Occipital lobe (tissue), 2 donors: ENCODE results near the gene BABAM2. TPM values are rescaled to one million over a fixed set of nuclear protein-coding genes. Genes with fewer than 3 reads are reported as not detected.
"Not testable (repeated sequence)": the region's sequence is repeated elsewhere in the genome, so short reads cannot be mapped to it uniquely, and the experiment has no call there.

Experiments used
- DNase-seq: peaks from one replicate; lab custom pipeline; 2025; lab: John Stamatoyannopoulos, UW
- total RNA-seq: library from RNA; depleted of rRNA; stranded (reverse); fragments of >200 nt; gene quantifications from one replicate; pipeline ENCODE4 v1.2.3, GENCODE V29; 2014

BABAM2 gene
- total RNA-seq, 1 donor from 2014 or later = 13.4 TPM

DNA sequence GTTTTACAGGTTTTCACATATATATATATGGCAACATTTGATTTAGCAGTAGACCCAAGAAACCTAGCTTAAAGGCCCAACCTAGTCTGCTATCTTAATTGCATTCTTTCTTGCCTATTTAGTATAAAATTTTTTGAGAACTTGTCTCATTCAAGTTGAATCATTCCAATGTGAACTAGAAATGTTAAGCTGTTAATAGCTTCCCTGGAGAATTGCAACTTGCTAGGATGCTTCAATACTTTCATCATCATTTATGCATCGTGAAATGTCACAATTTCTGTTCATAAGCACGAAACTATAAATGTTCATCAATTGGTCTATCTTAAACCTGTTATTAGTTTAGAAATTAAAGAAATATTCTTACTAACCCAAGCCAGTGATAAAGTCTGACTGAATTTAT lies 217.6 kb downstream of the BABAM2 start:
- DNase-seq = no peak

DNA sequence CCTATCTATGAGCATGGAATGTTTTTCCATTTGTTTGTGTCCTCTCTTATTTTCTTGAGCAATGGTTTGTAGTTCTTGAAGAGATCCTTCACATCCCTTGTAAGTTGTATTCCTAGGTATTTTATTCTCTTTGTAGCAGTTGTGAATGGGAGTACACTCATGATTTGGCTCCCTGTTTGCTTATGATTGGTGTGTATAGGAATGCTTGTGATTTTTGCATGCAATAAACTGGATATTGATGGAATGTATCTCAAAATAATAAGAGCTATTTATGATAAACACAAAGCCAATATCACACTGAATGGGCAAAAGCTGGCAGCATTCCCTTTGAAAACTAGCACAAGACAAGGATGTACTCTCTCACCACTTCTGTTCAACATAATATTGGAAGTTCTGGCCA lies 223.2 kb downstream of the BABAM2 start:
- not testable (repeated sequence) for DNase-seq

DNA sequence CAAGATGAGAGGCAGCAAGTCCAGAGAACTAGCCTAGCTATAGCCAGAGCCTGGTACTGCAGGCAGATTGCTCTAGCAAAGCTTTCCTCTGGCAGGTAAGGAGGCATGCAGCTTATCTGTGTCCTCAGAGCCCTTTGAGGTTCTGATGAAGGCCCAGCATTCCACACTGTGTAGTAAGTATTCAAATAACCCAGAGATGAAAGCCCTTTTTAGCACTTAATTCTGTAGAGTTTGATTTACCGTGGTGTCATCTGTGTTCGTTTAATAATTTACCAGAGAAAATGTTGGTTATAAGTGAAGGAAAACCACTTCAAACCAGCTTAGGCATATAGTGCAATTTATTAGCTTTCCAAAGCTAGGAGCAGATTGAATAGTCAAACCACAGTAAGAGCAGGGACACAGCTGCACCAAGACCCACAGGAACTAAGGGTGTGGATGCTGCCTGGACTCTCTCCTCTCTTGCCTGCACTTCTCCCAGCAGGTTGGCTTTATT lies 226.6 kb downstream of the BABAM2 start:
- no peak for DNase-seq

DNA sequence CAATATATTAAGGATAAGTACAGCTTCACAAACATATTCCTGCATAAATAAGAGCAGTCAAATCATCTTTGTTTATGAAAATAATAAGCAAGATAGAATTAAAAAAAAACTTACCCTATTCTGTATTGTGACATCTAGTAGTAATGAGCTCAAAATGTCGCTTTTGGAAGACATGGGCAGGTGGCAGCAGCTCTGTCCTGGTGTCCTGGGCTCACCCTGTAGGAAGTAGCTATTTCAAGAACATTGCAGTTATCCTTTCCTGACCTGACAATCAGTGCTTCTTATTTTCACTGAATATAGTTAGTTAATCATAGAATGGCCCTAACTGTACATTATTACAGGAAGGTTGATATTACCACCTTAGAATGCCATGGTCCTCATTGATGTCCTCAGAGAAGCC lies 229.1 kb downstream of the BABAM2 start:
- DNase-seq = no peak

DNA sequence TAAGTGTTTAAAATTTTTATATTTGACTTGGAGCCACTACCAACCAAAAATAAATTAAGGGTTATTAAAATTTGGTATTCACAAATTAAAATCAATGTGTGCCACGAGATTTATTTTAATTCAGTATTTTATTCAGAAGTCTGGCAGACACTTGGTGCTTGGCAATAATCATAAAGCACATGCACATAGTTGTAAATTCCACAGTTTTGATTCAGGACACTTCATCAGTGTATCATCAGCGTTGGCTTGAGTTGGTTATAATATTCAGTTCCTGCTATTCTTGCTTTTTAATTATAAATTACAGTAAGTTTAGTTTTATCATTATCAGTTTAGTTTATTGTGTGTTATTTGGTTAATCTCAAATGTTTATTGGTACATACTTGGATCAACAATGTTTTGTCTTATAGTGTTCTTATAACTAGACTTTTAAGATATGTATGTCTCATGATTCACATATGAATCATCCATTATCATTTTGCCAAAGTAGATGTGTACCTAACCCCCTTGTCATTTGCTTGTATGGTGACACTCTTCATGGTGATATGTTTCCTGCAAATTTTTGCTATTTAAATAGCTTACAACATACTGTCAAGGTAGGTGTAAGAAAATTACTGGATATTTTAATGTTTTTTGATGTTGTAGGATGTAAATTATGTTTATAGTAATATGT lies 237.9 kb downstream of the BABAM2 start:
- no peak for DNase-seq

DNA sequence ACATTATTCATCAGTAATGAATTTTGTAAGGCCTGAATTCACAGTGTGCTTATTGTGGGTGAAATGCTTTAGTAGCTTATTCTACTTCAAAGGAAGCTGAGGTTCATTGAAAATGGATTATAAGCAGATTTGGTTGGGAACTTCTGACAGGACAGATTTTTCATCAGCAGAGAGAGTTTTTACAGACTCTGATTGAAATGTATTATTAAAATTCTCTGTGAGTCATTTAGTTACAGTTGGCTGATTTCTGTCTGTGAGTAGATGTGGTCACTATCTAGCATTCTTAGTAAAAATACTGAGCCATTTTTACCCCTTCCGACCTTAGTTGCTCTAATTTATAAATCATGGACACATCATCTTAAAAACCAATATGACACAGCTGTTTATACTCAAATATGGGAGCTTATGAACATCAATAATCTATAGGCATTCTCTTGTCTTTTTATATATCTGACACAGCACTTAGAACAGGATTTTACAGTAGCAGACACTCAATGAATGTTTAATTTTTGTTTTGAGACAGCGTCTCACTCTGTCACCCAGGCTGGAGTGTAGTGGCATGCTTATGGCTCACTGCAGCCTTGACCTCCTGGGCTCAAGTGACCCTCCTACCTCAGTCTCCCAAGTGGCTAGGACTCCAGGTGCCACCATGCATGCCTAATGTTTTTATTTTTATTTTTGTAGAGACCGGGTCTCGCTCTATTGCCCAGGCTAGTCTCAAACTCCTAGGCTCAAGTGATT lies 239.6 kb downstream of the BABAM2 start:
- no peak for DNase-seq

DNA sequence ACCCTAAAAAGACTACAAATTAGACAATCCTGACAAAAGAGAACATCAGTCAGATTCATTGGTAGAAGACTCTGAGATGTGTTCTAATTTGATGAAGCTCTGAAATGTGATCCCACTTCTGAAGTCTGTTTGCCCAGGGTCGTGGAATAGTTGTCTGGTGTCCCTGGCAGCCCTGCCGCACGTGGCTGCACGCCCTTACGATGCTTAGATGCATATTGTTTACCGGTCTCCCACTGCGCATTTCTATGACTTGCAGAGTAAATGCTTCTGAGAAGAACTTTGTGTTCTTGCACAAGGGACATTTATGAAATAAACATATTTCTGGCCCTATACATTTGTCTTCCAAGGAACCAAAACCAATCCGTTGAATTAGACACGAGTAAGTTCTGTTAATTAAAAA lies 243.2 kb downstream of the BABAM2 start:
- DNase-seq = no peak

DNA sequence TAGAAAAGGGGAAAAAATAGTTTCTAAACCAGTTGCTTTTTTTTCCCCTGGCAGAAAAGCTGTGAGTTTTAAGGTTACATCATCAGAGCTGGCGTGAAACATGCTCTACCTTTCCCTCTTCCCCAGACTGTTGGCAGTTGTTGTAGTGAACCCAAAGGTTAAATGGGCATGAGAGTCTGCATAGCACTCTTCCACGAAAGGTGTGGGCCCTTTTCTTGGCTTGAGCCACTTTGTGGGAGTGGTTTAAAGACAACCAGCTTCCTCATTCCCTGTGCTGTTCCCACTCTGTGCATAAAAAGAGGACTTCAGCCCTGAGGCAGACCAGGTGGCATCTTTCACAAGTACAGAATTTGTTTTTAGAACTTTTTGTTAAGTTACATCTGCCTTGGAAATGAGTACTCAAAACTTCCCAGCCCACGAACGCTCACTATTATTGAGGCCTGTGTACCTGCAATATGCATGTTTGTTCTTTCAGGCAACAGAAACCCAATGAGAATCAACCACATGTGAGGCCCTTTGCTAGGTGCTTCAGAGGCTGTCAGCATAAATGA lies 243.8 kb downstream of the BABAM2 start:
- DNase-seq = no peak

DNA sequence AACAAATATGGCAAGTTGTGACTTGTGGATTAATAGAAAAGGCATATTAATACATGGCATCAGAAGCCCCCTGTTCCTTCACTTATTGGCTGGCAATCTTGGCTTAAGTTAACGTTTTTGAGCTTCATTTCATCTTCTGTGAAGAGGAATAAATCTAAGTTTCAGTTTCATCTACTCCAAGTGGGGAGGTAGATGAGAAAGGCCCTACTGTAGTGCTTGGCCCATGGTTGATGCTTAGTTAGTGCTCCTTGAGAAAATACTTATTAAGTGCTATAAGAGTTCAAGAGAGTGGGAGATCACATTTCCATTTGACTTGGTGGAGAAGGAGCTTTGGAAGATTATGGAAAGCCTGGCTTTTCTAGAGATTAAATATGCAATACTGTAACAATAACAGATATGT lies 244.3 kb downstream of the BABAM2 start:
- DNase-seq = no peak

DNA sequence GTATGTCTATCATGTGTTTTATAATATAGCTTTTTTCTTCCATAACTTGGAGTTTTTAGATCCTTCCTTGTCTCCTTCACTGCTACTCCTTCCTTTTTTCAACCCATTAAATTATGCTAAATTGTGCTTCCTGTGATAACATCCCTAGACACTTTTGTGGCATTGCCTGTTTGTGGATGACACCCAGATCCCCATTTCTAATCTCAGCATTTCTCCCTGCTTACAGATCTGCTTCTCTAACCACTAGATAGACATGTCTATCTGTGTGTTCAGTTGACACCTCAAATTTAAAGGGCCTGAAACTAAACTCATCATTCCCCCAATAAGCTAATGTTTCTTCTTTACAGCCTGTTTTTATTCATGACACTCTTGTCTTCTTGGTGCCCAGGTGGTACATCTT lies 244.8 kb downstream of the BABAM2 start:
- no peak for DNase-seq

DNA sequence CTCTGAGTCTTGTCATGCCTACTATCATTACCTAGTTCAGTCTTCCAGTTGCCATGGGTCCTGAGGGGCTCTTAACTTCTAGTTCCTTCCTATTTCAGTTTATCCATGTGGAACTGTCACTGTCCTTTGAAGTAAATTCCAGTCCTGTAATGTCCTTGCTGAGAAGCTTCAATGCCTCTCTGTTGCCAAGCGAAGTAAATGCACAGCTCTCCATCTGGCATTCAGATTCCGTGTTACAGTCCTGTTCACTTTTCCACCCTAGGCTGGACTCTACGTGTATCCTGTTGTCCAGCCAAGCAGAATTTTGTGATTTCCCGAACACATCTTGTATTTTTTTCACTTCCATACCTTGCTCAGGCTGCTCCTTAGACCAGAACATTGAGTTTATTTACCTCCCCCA lies 245.3 kb downstream of the BABAM2 start:
- no peak for DNase-seq

DNA sequence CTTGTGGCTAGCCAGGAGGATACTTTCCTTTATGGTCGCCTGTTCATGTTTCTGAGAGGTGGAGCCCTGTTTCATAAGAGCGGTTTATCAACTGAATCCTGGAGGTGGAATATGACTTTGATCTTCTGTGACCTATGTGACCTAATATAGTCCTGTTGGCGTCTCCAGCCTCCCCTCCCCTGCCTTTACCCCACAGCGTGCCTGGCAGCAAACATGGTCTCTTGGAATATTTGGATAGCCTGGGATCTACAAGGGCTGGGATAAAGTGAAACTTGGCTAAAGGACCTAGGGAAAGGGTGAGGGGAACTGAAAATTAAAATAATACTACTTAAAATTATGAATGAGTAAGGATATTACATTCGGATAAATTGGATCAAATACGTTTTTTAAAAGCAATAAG lies 246.0 kb downstream of the BABAM2 start:
- no peak for DNase-seq

DNA sequence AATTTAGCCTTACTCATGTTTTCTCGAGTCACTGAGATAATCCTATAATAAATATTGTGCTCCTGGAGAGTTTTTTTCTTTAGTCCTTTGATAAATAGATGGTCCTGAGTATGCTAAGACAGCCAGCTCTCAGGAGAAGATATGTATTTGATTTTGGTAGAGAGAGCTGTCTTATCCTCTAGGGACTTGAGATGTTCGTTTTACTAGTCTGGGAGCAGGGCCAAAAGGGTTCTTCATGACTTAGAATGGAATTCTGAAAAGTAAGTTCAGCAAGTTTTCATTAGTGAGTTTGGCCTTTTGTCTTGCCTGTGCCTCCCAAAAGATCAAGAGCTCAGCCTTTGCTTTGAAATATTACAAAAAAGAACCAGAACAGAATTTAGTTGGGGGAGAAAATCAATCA lies 246.7 kb downstream of the BABAM2 start:
- no peak for DNase-seq

DNA sequence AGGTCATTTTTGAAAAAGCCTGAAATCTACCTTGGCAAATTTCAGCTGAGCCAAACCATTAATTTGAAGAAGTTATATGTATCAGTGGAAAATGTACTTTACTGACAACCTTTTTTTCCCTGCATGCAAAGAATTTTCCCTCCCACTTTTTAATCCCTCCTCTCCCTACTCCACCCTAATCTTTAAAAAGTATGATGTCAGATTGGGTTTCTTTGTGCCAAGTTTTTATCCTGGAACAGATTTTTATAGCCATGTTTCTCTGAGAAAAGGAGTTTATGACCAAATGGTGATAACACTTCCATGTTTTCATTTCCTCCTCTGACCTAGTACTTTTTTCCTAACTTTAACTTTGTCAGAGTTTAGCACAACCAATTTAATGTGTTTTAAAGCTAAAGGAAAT lies 251.9 kb downstream of the BABAM2 start:
- no peak for DNase-seq

DNA sequence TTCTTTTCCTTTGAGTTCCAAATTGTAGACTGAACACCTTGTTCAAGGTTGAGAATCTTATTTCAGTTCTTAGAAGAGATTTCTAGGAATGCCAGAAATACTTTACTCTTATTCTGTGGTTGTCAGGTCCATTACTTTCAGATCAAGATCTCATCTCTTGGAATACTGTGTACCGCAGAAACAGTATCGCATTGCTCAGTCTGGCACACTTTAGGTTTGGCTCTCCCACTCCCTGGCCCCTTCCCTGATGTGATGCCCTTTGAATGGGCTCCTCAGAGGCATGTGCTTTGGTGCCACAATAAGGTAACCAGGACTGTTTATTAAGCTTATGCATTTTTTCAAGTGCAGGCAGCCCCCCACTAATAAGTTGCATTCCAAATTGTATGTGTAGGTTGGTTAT lies 257.5 kb downstream of the BABAM2 start:
- no peak for DNase-seq

DNA sequence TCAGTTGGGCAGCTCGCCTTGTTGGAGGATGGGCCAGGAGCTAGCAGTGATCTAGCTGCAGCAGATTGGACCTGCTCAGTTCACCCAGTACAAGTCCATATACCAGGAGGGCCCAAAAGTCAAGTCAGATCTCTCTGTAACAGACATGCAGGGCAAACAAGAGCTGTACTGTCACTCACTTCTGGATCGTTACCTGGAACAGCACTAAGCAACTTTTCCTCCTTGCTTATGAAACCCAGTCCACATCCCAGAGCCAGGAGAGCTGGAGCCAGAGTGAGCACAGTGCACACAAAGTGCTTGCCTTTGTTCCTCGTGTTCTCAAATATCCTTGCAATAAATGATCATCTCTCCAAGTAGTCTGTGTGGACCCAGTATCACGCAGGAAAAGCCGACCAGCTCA lies 258.0 kb downstream of the BABAM2 start:
- no peak for DNase-seq

DNA sequence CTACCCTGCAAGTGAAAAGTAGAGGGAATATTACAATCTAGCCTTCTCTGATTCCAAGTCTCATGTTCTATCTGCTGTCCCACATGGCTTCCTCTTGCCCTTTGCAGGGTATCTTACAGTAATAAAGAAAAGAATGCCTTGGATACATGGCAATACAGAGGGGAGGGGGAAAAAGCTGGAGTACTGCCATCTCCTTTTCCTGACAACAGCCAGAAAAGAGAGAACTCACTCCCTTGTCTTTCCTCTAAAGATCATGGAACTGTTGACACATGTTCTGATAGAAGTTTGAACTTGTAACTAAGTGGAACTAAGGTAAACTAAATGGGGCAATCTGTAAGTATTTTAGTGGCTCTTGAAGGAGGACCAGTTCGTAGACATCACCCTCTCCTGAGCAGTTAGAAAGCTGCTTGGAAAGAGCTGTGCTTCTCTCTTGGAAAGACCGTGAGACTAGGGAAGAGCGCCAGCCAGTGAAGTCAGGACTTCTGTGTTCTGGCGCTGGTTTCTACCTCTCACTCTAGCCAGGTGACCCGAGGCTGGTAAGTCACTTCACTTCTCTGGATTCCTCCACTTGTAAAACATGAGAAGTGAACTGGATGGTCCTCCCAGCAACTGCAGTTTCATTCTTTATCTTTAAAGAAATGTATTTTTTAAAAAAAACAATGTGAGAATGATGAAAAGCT lies 259.8 kb downstream of the BABAM2 start:
- DNase-seq = no peak

DNA sequence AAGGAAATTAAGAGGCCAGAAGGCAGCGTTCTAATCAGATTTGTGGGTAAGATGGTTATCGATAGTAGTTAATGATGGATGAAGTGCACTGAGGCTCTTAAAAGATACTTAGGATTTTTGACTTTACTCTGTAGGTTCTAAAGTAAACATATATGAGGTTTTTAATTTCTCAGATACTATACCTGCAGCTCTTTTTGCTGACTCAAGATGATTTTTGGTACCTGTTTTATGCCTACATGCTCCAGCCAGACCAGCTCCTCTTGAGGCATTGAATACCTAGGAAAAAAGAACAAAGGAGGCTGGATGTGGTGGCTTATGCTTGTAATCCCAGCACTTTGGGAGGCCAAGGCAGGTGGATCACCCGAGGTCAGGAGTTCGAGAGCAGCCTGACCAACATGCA lies 260.5 kb downstream of the BABAM2 start:
- no peak for DNase-seq

DNA sequence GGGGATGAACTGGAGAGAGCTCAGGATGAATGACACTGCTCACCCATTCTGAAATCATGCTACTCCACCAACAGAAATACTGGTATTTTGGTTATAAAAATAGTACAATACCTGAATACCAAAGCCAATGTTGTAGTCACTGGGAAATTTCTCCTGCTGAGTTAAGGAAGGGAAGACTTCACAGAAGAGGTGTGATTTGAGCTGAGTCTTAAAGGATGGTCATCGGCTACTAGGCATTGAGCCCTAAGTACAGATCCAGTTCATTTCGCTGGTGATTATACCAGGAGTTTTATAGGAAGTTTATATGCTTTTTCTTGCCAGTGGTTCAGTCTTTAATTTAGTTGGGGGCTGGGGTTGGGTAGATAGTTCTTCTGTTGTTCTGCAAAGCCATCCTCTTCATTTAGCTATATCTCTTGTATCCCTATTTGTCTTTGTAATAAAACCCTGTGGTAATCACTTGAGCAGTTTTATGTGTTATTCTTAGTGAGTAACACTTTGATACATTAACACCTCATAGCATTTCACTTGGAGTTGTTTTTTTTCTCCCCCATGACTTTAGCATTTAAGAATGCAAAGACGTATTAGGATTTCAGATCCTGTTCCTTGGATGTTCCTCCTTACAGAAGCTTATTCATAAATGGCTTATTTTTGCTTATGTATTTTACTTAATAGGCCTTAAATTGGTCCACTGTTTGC lies 262.2 kb downstream of the BABAM2 start:
- no peak for DNase-seq

DNA sequence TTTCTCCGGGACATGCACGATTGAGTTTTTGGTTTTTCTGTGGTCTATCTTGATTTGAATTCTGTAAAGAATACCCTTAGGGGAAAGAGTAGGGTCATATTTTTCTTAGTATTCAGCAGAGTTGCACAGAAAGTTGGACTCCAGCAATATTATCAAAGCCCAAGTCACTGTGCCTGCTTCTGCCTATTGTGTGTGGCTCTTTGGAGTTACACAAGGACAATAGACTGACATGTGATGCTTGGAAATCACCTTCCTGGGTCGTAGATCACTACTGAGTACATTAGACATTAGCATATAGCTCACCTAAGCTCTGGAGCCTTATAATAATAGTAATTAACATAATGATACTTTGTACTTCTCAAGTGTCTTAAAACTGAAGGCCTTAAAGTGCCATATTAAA lies 263.3 kb downstream of the BABAM2 start:
- no peak for DNase-seq

DNA sequence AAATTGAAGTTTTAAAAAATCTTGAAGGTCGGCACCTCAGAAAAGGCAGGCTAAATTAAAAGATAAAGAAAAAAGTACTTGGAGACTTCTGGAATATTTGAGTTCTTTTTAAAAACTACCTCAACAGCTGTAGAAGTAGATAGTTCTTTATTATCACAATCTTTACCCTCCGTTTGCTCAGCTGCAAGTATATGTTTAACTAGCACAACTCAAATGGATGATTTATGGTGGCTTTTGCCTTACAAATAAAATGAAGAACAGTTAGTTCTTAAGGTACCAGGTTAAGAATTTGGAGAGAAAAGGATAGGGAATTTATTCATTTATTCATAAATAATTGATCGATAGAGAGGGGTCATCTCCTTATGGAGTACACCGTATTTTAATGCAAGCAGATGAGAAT lies 264.6 kb downstream of the BABAM2 start:
- no peak for DNase-seq

DNA sequence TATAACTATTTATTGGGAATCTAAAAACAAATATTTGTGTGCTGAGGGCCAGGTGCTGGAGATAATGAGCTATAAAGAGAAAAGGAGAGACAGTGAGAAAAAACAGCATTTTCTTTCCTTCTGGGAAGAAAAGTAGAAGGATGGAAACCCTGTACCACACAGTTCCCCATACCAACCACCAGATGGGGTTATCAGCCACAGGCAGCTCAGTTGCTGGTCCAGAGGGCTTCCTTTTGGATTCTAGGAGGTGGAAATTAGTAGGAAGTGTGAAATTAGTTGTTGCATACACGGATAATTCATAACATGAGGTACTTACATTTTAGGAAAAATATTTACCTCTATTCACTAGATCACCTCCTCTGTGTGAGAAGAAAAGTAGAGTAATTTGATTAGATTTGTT lies 265.1 kb downstream of the BABAM2 start:
- no peak for DNase-seq
